HG02610 (cell line): ENCODE results near the gene ARHGAP45.

Experiments used
- ATAC-seq: cut with Tn5 transposase; IDR thresholded peaks from one replicate; pipeline ENCODE4 v1.9.1; 2021; ENCODE audit warnings: mild to moderate bottlenecking, moderate library complexity; ENCODE audit not compliant: unreplicated experiment

ARHGAP45 gene

GRCh38 chr19:1037621-1038064 is 29.3 kb upstream of the ARHGAP45 start:
- no peak for ATAC-seq

- no peak for ATAC-seq
Measured at GRCh38 chr19:1038978-1039645, 27.9 kb upstream of the ARHGAP45 start.

GRCh38 chr19:1039646-1040475 is 27.1 kb upstream of the ARHGAP45 start, which contains the start of gene ABCA7:
Gene ABCA7, plus strand, starts transcription at chr19:1040107. Its CDS starts 1,255 bp downstream, at chr19:1041362.
- ATAC-seq: peak; percentile 68

- peak; percentile 48 for ATAC-seq
Measured at GRCh38 chr19:1040476-1041271, 26.3 kb upstream of the ARHGAP45 start.

- no peak for ATAC-seq
Measured at GRCh38 chr19:1041272-1041834, 25.6 kb upstream of the ARHGAP45 start.

- ATAC-seq: no peak
Measured at GRCh38 chr19:1041835-1042685, 24.9 kb upstream of the ARHGAP45 start.

GRCh38 chr19:1042689-1043511 is 24.1 kb upstream of the ARHGAP45 start:
- ATAC-seq: no peak

GRCh38 chr19:1045247-1045603 is 21.7 kb upstream of the ARHGAP45 start:
- no peak for ATAC-seq

- ATAC-seq: no peak
Measured at GRCh38 chr19:1046117-1046626, 20.8 kb upstream of the ARHGAP45 start.

GRCh38 chr19:1046836-1047695 is 19.9 kb upstream of the ARHGAP45 start:
- ATAC-seq: no peak

GRCh38 chr19:1047696-1048147 is 19.2 kb upstream of the ARHGAP45 start:
- no peak for ATAC-seq

GRCh38 chr19:1049106-1049505 is 17.9 kb upstream of the ARHGAP45 start:
- ATAC-seq: no peak

GRCh38 chr19:1049800-1050199 is 17.2 kb upstream of the ARHGAP45 start:
- no peak for ATAC-seq

- ATAC-seq: no peak
Measured at GRCh38 chr19:1050989-1051788, 15.8 kb upstream of the ARHGAP45 start.

GRCh38 chr19:1051791-1052190 is 15.2 kb upstream of the ARHGAP45 start:
- no peak for ATAC-seq

GRCh38 chr19:1052349-1052975 is 14.5 kb upstream of the ARHGAP45 start:
- ATAC-seq: no peak
